HUES6 (cell line): ENCODE measurements around the gene LBR.

Experiments
- H3K27ac ChIP-seq: 2 replicates; pipeline ENCODE4 v1.7.0; 2013; ENCODE audit warnings: low read depth, mild to moderate bottlenecking, low read length, inconsistent platforms
- H3K27me3 ChIP-seq: 2 replicates; pipeline ENCODE4 v1.6.1; 2013; ENCODE audit warnings: low read length; ENCODE audit not compliant: control insufficient read depth, insufficient read depth
- H3K36me3 ChIP-seq: 2 replicates; pipeline ENCODE4 v1.6.1; 2013; ENCODE audit warnings: low read length; ENCODE audit not compliant: control insufficient read depth, insufficient read depth
- H3K4me1 ChIP-seq: 2 replicates; pipeline ENCODE4 v1.6.1; 2013; ENCODE audit warnings: low read length; ENCODE audit not compliant: control insufficient read depth, insufficient read depth
- H3K4me3 ChIP-seq: 2 replicates; pipeline ENCODE4 v1.5.1; 2013; ENCODE audit warnings: low read depth, low read length
- H3K9ac ChIP-seq: one replicate; pipeline ENCODE4 v1.6.1; 2013; ENCODE audit warnings: mild to moderate bottlenecking, low read length
- H3K9me3 ChIP-seq: 2 replicates; pipeline ENCODE4 v1.6.1; 2013; ENCODE audit warnings: low read depth, low read length; ENCODE audit not compliant: control insufficient read depth, insufficient read depth

LBR gene

DNA sequence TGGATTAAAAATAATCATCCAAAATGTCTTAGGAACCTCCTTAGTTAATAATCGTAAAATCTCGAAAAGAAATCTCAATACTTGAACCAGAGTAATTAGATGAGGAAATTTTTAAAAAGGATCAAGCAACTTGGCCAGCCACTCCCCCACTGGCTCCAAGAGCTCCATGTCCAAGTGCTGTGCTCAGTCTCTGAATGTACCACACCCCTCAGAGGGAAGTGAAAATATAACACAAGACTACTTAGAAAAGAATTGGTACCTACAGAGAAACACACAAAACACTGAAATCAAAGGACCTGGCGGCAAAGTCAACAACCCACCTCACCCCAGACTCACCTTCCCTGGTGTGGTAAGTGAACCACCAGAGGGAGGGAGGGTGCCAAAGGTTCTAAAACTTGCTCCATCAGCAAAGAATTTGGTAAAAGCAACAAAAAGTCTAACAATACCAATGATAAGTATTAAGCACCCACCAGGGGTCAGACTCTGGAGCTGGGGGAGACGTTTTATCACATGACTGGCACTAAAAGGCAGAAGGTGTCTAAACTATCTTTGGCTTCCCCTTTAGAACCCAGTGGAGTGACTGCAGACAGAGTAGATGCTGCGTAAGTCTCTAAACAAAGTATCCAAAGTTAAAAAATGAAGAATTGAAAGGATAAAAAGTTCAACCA is 14.0 kb downstream of the LBR start:
- peaks cover 4% of the 10 kb centered on the region; the same call in 1 of the 2 replicates for H3K4me1 ChIP-seq

GRCh38 chr1:225412803-225413351 is 15.0 kb downstream of the LBR start:
- Histone ChIP-seq H3K4me3 (no peak overlapping the region), H3K4me1 (peaks cover 14% of the 10 kb centered on the region; the same call in 1 of the 2 replicates), H3K27me3 (no peaks in the 10 kb centered on the region), H3K36me3 (peaks cover 71% of the 10 kb centered on the region), H3K9ac (no peak overlapping the region), H3K9me3 (no peaks in the 10 kb centered on the region), H3K27ac (no peak overlapping the region)

More for the DNA sequence above, 14.0 kb downstream of the LBR start:
- Histone ChIP-seq H3K9ac (no peak overlapping the region), H3K36me3 (peaks cover 77% of the 10 kb centered on the region), H3K9me3 (no peaks in the 10 kb centered on the region), H3K4me3 (no peak overlapping the region), H3K27ac (no peak overlapping the region), H3K27me3 (no peaks in the 10 kb centered on the region)

- peaks cover 14% of the 10 kb centered on the region; the same call in 1 of the 2 replicates for H3K4me1 ChIP-seq
- H3K27me3 ChIP-seq, result no peaks in the 10 kb centered on the region
- no peak overlapping the region for H3K27ac ChIP-seq
- H3K9me3 ChIP-seq, result no peaks in the 10 kb centered on the region
- peaks cover 71% of the 10 kb centered on the region for H3K36me3 ChIP-seq
- H3K4me3 ChIP-seq, result no peak overlapping the region
- no peak overlapping the region for H3K9ac ChIP-seq
Measured at GRCh38 chr1:225412321-225412720, 15.5 kb downstream of the LBR start.

- Histone ChIP-seq H3K36me3 (peaks cover 74% of the 10 kb centered on the region), H3K27ac (no peak overlapping the region), H3K4me1 (peaks cover 14% of the 10 kb centered on the region; the same call in 1 of the 2 replicates), H3K9ac (no peak overlapping the region), H3K9me3 (no peaks in the 10 kb centered on the region), H3K27me3 (no peaks in the 10 kb centered on the region), H3K4me3 (no peak overlapping the region)
Measured at GRCh38 chr1:225410036-225410435, 17.8 kb downstream of the LBR start.

- Histone ChIP-seq H3K9me3 (no peaks in the 10 kb centered on the region), H3K36me3 (peaks cover 72% of the 10 kb centered on the region), H3K4me3 (no peak overlapping the region), H3K9ac (no peak overlapping the region), H3K4me1 (peaks cover 14% of the 10 kb centered on the region; the same call in 1 of the 2 replicates), H3K27ac (no peak overlapping the region), H3K27me3 (no peaks in the 10 kb centered on the region)
Measured at GRCh38 chr1:225409051-225409450, 18.8 kb downstream of the LBR start.

GRCh38 chr1:225408249-225408648 is 19.6 kb downstream of the LBR start:
- no peak overlapping the region for H3K4me3 ChIP-seq
- peaks cover 14% of the 10 kb centered on the region; the same call in 1 of the 2 replicates for H3K4me1 ChIP-seq
- H3K9me3 ChIP-seq, result no peaks in the 10 kb centered on the region
- H3K27ac ChIP-seq, result no peak overlapping the region
- no peaks in the 10 kb centered on the region for H3K27me3 ChIP-seq
- peaks cover 71% of the 10 kb centered on the region for H3K36me3 ChIP-seq
- no peak overlapping the region for H3K9ac ChIP-seq

DNA sequence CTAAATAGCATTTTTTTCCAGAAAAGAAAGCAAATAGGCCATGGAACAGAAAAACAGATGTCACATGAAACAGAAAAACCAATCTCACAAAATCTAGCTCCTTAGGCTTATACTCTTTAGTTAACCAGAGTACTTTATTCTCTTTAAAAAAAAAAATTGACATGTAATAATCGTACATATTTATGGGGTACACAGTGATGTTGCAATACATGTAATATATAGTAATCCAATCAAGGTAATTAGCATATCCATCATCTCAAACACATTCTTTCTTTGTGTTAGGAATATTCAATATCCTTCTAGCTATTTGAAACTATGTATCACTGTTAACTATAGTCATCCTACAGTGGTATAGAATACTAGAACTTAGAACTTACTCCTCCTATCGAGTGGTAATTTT is 20.1 kb downstream of the LBR start:
- no peak overlapping the region for H3K9ac ChIP-seq
- H3K27ac ChIP-seq, result no peak overlapping the region
- peaks cover 71% of the 10 kb centered on the region for H3K36me3 ChIP-seq
- peaks cover 14% of the 10 kb centered on the region; the same call in 1 of the 2 replicates for H3K4me1 ChIP-seq
- H3K27me3 ChIP-seq, result no peaks in the 10 kb centered on the region
- H3K4me3 ChIP-seq, result no peak overlapping the region
- H3K9me3 ChIP-seq, result no peaks in the 10 kb centered on the region

- H3K27me3 ChIP-seq, result no peaks in the 10 kb centered on the region
Measured at GRCh38 chr1:225406976-225407725, 20.7 kb downstream of the LBR start.

DNA sequence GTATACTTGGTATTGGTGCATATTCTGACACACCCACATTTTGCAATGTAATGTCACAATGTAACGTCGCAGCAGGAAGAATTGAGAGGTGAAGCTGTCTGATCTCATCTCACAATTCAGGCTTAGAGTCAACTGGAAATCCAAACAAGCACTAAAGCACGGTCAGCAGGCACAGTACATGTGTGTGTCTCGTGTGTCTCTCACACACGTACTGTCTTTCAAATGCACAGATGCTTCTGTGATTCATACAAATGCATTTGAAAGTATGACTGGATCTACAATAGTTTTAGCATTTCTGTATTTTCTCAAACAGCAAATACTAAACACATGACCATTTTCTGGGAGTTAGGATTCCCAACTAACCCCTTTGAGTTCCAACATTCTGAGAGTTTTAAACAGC is 26.9 kb downstream of the LBR start:
- H3K36me3 ChIP-seq, result peaks cover 56% of the 10 kb centered on the region
- no peak overlapping the region for H3K9ac ChIP-seq
- no peak overlapping the region for H3K4me3 ChIP-seq
- no peaks in the 10 kb centered on the region for H3K9me3 ChIP-seq
- H3K27ac ChIP-seq, result no peak overlapping the region
- no peaks in the 10 kb centered on the region for H3K4me1 ChIP-seq
- H3K27me3 ChIP-seq, result no peaks in the 10 kb centered on the region

More at GRCh38 chr1:225406976-225407725, 20.7 kb downstream of the LBR start:
- H3K9me3 ChIP-seq, result no peaks in the 10 kb centered on the region
- H3K9ac ChIP-seq, result no peak overlapping the region
- peaks cover 14% of the 10 kb centered on the region; the same call in 1 of the 2 replicates for H3K4me1 ChIP-seq
- no peak overlapping the region for H3K27ac ChIP-seq
- H3K4me3 ChIP-seq, result no peak overlapping the region
- peaks cover 68% of the 10 kb centered on the region for H3K36me3 ChIP-seq

DNA sequence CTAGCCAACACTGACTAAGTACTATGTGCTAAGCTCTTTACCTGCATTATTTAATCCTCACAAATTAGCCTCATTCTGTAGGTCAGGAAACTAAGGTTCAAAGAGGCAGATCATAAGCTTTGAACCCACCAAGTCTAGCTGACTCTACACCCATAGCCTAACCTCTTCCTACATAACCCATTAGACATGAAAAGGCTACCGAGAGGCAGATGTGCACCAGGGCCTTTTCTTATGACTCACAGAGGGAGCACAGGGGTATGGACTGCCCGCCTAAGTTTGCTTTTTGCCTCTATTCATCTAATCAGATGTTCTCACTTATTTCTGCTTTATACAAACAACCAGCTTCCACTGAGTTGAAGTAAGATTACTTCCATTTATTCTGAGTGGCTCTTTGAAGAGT is 31.5 kb downstream of the LBR start:
- Histone ChIP-seq H3K27ac (no peak overlapping the region), H3K9me3 (no peaks in the 10 kb centered on the region), H3K9ac (no peak overlapping the region), H3K27me3 (no peaks in the 10 kb centered on the region), H3K4me1 (no peaks in the 10 kb centered on the region), H3K4me3 (no peak overlapping the region), H3K36me3 (peaks cover 17% of the 10 kb centered on the region)

GRCh38 chr1:225389843-225390242 is 38.0 kb downstream of the LBR start:
- no peak overlapping the region for H3K4me3 ChIP-seq
- H3K4me1 ChIP-seq, result peaks cover 6% of the 10 kb centered on the region; the same call in 1 of the 2 replicates
- H3K27ac ChIP-seq, result no peak overlapping the region
- H3K9me3 ChIP-seq, result no peaks in the 10 kb centered on the region
- H3K27me3 ChIP-seq, result no peaks in the 10 kb centered on the region
- H3K36me3 ChIP-seq, result no peaks in the 10 kb centered on the region
- no peak overlapping the region for H3K9ac ChIP-seq
